HG03558 (cell line): ENCODE measurements around the gene AQP12A.
"Not testable (repeated sequence)": the region's sequence is repeated elsewhere in the genome, so short reads cannot be mapped to it uniquely, and the experiment has no call there.

Source experiments
- ATAC-seq: cut with Tn5 transposase; IDR thresholded peaks from one replicate; pipeline ENCODE4 v1.9.1; 2021; ENCODE audit warnings: moderate number of reproducible peaks; ENCODE audit not compliant: unreplicated experiment; ENCODE audit errors: extremely low read depth

The AQP12A gene

GRCh38 chr2:240655931-240656886, 35.5 kb upstream of the AQP12A start:
- ATAC-seq: no peak

- ATAC-seq: not testable (repeated sequence)
These were observed 31.8 kb upstream of the AQP12A start for GRCh38 chr2:240659883-240660282.

GRCh38 chr2:240662681-240663080, 29.0 kb upstream of the AQP12A start:
- ATAC-seq: no peak

- no peak for ATAC-seq
These were observed 28.0 kb upstream of the AQP12A start for GRCh38 chr2:240663546-240664190.

- no peak for ATAC-seq
These were observed 27.0 kb upstream of the AQP12A start for GRCh38 chr2:240664622-240665021.

- ATAC-seq: no peak
These were observed 21.3 kb upstream of the AQP12A start for GRCh38 chr2:240670402-240670801.

GRCh38 chr2:240670950-240671349, 20.7 kb upstream of the AQP12A start:
- no peak for ATAC-seq

GRCh38 chr2:240672076-240672700, 19.5 kb upstream of the AQP12A start:
- ATAC-seq: no peak

GRCh38 chr2:240672701-240673190, 18.9 kb upstream of the AQP12A start:
- no peak for ATAC-seq

- ATAC-seq: not testable (repeated sequence)
These were observed 17.0 kb upstream of the AQP12A start for GRCh38 chr2:240674461-240675184.

- ATAC-seq: not testable (repeated sequence)
These were observed 16.3 kb upstream of the AQP12A start for GRCh38 chr2:240675345-240675744.

- ATAC-seq: not testable (repeated sequence)
These were observed 13.6 kb upstream of the AQP12A start for GRCh38 chr2:240678043-240678442.

GRCh38 chr2:240678909-240679308, 12.8 kb upstream of the AQP12A start:
- not testable (repeated sequence) for ATAC-seq

GRCh38 chr2:240680185-240680584, 11.5 kb upstream of the AQP12A start:
- ATAC-seq: not testable (repeated sequence)

- ATAC-seq: not testable (repeated sequence)
These were observed 9.0 kb upstream of the AQP12A start, which contains the start of gene AQP12B for GRCh38 chr2:240682431-240683224. AQP12B (minus strand) TSS chr2:240682885; CDS start chr2:240682837, 48 bp downstream.

GRCh38 chr2:240683329-240683979, 8.2 kb upstream of the AQP12A start:
- ATAC-seq: not testable (repeated sequence)

- not testable (repeated sequence) for ATAC-seq
These were observed 7.5 kb upstream of the AQP12A start for GRCh38 chr2:240683980-240684728.
